HL-60/S4 (cell line): ENCODE measurements around the gene MACO1.

Experiments
- in situ Hi-C: fragments of 300-500 bp; cut with MboI; formaldehyde crosslinking; loops from 2 replicates; pipeline ENCODE4 v1.14.3; 2022; ENCODE audit warnings: low sequenced_read_pairs

The MACO1 gene

DNA sequence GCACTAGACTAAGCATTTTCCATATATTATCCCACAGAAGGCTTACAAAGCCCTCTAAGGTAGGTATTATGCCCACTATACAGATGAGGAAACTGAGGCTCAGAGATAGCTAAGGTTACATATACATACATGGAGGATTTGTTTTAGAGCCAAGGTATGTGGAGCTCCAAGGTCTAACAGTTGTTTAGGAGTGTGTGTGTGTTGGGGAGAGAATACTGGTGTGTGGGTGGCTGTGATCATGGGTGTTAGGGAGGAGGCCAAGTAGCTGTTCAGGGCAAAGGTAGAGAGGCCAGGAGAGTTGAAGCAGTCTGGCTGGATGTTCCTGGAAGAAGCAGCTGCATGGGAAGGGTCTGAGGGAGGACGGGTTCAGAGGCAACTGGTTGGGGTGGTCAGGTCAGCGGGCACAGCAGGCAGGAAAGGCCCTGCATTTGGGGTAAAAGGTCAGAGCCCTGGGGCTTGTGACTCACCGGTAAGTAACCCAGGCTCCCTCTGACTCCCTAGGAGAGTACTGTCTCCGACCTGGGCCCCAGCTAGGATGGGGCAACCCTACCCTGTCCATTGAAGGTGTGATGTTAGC, 107.6 kb downstream of the MACO1 start:
- in situ Hi-C loops = no loop called here

DNA sequence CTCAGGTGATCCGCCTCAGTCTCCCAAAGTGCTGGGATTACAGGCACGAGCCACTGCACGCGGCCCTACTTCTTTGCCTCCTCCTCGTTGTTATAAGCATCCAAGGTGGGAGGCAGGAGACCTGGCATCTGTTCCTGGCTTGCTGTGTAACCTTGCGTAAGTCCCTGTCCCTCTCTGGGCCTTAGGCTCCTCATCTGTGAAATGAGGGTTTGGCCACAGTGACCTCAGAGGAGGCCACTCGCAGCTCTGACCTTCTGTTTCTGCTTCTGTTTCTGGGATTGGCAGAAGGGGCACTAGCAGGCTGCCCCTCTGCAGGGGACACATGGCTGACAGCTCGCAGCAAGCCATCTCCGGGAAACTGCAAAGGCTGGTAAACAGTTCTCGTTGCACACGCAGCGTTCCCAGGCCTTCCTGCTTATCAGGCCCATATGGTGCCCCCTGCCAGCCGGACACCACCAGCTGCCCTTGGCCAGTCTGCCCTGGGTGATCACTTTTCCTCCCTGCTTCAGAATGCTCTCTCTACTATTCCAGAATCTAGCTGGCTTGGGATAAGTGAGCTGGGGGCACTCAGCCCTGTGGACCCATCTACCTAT, 110.1 kb downstream of the MACO1 start:
- in situ Hi-C loops = no loop called here

DNA sequence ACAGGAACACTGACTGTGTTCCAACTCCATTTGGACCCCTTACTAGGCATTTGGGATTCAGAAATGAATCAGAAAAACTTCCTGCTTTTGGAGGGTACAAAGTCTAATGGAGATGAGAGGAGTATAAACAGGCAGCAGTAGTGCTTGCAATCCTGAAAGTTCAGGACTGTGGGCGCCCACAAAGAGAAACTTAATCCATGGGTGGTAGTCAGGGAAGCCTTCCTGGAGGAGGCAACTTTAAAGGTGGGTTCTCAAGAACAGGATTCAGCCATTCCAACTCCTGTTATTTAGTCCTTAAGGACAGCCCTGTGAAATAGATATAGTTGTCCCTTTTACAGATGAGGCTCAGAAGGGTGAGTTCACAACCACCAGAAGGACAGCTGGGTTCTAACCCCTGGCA, 110.7 kb downstream of the MACO1 start:
- in situ Hi-C loops = no loop called here

- in situ Hi-C loops = no loop called here
These were observed 111.4 kb downstream of the MACO1 start for GRCh38 chr1:25541889-25542658.

DNA sequence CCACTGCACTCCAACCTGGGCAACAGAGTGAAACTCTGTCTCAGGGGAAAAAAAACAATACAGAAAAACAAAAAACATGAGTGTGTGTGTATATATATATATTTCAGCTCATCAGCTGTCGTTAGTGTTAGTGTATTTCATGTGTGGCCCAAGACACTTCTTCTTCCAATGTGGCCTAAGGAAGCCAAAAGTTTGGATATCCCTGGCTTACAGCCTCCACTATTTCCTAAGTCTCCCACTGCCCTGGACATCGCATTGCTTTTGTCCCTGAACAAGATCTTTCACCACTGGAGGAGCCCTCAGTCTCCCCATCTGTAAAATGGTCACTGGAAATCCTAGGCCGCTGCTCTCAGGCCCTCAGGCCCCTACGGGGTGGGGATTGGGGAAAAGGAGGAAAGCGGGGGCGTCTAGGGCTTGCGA, 112.3 kb downstream of the MACO1 start:
- in situ Hi-C loops = no loop called here

DNA sequence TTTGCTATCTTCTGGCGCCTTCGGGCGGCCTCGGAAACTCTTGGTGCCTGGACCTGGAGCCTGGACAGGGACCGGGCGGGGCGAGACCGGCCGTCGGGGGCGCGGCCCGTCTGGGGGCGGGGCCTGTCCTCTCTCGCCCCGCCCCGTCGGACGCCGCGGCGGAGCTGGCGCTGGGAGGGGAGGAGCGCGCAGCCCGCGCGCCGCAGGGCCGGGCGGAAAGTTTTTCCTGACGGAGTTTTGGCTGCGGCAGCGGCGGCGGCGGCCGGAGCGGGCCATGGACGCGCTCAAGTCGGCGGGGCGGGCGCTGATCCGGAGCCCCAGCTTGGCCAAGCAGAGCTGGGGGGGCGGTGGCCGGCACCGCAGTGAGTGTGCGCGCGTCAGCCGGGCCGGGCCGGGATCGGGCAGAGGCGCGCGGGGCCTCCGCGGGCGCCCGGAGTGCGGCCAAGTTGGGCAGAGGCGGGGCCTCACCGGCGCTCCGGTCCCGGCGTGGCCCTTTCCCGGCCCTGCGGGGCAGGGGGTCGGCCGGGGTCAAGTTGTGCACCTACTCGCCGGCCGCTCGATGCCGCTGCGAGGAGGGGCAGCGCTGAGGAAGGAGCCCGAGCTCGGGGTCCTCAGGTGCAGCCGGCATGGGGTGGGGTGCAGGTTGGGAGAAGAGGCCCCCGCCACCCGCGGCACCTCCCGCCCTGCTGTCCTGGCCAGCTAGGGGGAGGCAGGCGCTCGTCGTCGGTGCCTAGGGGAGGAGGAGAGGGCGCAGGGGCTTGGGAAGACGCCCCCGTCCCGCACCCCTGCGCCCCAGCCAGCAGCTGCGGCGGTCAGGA, 112.9 kb downstream of the MACO1 start, which contains the start of gene LDLRAP1:
LDLRAP1 (plus strand) TSS at position 182 of the 818 bp plus-strand sequence; CDS start at position 275, 93 bp downstream.
- in situ Hi-C loops = no loop called here

DNA sequence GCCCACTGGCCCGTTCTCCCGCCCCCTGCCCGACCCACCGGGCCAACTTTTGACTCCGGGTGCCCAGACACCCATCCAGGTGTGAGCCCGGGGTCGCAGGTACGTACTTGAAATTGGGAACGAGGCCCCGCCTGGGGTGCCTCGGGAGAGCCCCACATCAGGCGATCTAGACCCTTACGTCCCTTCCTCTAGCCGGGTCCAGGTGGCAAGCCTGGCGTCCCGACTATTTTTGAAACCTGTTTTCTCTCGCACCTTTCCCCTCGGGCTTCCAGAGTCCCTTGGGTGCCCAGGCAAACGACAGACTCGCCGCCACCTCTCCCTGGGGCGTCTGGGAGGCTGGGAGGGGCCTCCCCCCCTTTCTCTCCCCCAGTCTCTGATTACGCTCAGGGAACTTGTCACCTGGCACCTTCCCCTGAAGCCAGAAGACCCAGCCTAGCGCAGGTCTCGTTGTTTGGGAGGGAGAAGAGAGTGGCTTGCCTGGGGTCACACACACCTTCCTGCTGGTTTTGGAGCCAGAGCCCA, 113.6 kb downstream of the MACO1 start:
- in situ Hi-C loops = no loop called here

GRCh38 chr1:25544819-25545218, 114.1 kb downstream of the MACO1 start:
- in situ Hi-C loops = no loop called here

- in situ Hi-C loops = no loop called here
These were observed 115.1 kb downstream of the MACO1 start for GRCh38 chr1:25545767-25546166.

DNA sequence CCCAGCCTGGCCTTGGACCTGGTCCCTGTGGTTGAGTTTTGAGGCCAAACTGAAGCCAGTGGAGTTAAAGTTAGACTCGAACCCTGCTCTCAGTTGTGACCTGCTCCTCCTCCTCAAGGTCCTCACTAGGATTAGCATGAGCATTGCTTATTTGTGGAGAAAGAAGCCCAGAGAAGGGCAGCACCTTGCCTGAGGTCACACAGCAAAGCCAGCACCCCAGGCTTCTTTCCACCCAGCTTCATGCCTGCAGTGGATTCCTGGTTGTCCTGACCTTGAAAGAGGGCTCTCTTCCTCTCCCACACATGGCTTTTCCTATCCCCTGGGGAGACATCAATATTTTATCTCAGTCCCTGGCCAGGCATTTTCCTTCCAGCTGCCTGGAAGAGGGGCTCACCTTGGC, 115.5 kb downstream of the MACO1 start:
- in situ Hi-C loops = no loop called here

DNA sequence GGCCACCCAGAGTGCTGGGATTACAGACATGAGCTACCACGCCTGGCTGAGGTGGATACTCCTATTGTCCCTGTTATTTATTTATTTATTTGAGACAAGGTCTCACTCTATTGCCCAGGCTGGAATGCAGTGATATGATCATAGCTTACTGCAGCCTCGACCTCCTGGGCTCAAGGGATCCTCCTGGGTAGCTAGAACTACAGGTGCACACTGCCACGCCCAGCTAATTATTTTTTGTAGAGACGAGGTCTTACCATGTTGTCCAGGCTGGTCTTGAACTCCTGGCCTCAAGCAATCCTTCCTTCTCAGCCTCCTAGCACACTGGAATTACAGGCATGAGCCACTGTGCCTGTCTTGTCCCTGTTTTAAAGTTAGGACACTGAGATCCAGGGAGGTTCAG, 117.9 kb downstream of the MACO1 start:
- in situ Hi-C loops = no loop called here

- in situ Hi-C loops = no loop called here
These were observed 118.8 kb downstream of the MACO1 start for GRCh38 chr1:25549273-25550154.
